HG02943 (cell line): ENCODE data around the gene GORASP1.
A peak's percentile ranks its signal among the peaks of the same experiment; 100 is the strongest.

Experiments used
- ATAC-seq: cut with Tn5 transposase; IDR thresholded peaks from one replicate; pipeline ENCODE4 v1.9.1; 2021; ENCODE audit warnings: mild to moderate bottlenecking, low read depth, moderate library complexity; ENCODE audit not compliant: unreplicated experiment

Gene GORASP1

DNA sequence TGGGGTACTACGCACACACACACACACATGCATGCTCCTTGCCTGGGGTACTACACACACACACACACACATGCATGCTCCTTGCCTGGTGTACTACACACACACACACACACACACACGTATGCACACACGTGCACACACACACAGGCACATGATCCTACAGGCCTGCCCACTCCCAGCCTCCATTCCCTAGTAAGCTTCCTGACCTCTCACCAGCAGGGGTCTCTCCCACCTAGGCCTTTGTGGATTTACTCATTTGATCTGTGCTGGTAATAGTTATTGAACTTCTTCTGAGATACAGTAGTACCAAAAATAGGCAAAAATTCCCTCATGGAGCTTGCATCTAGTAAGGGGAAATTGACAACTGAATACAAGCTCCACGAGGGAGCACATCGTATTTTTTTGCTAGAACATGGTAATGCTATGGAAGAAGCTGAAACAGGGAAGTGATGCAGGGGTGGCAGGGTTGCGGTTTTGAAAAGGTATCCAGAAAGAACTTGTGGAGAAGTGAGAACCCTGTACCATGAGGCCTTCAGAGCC lies 19.2 kb upstream of the GORASP1 start:
- ATAC-seq: no peak

DNA sequence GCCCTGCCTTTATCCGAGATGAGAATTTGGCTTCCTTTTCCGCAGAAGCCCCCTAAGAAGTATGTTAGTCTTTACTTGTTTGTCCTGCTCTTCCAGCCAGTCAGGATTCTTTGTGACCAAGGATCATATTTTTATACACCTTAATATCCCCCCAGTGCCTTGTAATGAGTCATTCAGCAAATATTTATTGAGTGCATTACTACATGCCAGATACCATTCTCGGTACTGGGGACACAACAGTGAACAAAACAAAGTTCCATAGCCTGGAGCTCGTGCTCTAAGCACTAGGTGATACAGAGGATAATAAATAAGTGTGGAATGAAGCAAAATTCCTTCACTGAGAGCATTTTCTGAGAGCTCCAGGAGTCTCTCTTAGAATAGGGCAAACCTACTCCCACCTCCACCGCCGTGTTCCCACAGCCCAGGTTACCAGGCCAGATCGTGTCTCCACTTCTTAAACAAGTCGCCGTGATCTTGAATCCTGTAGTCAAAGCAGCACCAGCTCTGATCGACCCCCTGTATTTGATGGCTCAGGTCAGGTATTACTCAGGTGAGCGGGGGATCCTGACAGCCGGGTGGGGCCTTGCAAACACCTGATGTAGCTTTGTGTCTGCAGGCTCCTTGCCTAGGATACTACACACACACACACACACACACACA lies 18.5 kb upstream of the GORASP1 start:
- no peak for ATAC-seq

DNA sequence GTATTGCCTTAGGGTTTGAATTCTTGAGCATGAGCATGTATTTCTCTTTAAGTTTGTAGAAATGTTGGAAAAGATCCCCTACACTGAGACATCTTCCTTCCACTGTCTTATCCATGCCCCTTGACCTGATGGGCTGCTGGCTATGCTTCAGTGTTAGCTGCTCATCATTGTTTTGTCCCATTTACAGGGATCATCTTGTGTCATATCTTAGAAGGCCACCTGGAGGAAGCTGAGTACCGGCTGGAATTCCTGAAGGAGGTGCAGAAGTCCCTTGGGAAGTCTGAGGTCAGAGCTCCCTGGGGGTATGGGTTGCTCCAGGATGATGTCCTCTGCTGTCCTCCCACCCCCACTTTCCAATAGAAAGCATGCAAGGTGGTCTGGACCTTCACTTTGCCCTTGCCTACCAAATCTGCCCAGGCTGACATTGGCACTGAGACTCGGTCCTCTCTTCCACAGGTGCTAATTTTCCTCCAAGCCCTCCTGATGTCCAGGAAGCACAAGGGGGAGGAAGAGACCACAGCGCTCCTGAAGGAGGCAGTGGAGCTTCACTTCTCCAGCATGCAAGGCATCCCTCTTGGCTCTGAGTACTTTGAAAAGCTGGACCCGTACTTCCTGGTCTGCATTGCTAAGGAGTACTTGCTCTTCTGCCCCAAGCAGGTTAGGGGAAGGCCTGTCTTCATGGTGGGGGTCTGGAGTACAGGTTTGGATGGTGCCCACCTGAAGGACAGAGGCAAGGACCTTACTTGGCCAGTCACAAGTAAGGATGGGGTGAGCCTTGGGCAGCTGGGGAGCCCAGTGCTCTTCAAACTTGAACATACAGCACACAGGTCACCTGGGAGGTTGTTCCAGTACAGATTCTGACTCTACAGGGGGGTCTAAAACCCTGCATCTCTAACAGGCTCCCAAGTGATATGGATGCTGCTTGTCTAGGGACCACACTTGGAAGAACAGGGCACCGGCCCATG lies 17.7 kb upstream of the GORASP1 start:
- no peak for ATAC-seq

DNA sequence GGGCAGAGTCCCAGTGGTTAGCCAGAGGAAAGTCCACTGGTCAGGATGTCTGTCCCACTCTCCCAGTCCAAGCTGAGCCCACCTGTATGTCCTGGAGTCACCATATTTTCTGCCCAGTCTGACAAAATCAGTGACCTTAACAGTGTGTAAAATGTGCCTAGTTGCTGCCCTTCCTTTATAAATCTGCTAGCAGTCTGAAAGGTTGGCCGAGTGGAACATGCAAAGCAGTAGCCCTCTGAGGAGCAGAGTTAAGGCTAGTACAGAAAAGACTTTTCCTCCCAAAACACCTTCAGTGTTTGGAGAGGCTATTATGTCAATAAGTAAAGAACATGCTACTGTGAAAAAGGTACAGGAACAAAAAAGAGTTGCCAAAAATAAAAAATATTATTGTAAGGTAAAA lies 15.4 kb upstream of the GORASP1 start:
- ATAC-seq: peak; percentile 59

DNA sequence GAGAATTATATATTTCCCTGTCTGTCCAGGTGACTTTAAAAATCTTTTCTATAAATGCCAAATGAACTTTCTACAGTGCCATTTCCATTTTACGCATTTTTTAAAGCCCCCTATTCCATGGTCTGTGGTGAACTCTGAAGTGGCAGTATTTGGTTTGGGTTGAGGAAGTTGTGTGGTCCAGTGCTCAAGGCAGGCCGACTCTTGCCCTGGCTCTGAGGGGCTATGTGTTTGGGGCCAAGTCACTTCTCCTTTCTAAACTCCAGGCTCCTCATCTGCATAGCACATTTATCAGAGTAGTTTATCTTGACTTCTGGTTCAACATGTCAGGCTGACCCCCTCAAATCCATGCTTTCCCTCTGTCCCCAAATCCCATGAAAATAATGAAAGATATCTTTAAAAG lies 14.2 kb upstream of the GORASP1 start:
- no peak for ATAC-seq

DNA sequence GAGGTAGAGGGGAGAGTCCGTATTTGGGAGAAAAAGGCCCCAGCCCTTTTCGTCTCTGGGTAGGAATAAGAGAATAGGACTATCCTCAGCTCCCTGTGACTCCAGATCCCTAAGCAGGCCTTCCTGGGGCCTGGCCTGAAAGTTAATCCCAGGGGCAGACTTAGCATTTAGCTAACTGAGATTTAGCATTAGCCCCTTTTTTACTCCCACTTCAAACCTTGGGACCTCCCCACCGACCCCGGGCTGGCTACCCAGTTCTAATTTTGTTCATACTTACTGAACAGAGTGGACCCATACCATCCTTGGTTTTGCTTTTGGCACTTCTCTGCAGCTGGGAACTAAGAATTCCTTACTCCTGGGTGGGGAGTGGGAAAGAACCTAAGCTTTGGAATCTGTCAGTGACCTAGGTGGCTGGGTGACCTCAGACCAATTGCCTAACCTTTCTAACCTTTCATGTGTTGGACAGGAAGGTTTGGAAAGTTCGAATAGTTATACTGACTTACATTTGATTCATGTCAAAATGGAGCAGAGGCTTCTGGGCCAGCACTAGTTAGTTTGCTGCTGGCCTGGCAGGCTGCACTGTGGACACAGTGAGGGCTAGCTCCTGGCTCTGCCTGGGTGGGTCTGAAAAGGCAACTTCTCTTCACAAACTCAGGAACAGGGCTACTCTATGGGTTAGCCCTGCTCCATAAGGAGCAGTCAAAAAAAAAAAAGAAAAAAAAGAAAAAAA lies 11.7 kb upstream of the GORASP1 start:
- ATAC-seq: no peak

DNA sequence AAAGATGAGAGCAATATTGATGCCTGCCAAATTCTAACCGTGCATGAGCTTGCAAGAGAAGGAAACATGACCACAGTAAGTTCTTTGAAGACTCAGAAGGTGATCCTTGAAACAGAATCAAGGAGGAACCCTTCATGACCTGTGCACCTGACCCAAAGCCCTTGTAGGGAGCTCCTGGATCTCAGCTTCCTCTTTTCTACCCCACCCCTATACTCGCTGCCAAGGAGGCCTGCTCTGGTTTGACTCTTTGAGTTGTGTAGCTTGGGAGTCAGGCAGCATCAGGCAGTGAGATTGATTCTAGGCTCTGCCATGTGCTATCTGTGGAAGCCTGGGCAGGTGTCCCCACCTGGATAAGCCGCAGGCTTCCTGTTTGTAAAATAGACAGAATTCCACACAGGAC lies 10.7 kb upstream of the GORASP1 start:
- ATAC-seq: no peak

DNA sequence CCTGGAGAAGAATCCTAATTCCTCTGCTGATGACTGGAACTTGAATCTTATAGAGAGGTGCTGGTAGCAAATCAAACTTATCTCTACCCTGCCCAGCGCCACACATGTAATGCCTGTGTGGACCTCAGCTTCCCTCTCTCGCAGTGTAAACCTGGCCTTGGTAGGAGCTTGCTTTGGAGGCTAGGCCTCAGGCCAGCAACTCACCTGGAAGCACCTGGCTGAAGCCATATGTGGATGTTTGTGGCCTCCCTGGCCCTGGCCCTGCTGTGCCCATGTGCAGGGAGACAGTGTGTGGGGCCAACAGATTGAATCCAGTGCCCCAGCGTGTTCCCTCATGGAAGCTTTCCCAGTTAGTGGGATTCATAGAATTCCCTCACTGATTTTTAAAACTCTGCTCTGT lies 8.4 kb upstream of the GORASP1 start:
- no peak for ATAC-seq

DNA sequence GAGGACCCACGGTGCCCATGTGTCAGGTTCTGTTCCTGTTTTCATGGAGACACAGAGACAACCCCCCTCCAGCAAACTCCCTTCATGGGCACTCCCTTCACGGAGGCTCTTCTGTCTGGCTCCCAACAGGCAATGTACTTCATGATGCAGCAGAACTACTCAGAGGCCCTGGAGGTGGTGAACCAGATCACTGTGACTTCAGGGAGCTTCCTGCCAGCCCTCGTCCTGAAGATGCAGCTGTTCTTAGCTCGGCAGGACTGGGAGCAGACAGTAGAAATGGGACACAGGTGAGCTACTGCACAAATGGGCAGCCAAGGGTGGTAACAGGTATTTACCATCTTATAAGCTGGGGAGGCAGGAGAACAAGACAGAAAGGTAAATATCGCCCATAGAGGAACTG lies 7.0 kb upstream of the GORASP1 start:
- ATAC-seq: no peak

DNA sequence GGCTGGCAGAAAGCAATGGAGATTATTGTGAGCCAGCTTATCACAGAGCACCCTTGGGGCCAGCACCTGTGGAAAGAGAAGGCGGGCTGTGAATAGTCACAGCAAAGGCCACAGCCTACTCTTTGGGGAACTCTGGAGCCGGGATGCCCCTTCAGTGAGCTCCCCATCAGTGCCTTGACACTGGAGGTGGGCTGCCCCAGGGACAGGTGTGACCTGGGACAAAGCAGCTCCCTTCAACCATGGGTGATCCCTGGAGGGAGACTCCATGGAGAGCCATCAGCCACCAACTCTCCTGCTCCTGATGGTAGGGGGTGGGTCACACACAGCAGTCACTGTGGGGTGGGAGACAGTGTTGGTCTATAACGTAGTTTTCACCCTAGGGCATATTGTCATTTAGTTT lies 5.9 kb upstream of the GORASP1 start:
- no peak for ATAC-seq

DNA sequence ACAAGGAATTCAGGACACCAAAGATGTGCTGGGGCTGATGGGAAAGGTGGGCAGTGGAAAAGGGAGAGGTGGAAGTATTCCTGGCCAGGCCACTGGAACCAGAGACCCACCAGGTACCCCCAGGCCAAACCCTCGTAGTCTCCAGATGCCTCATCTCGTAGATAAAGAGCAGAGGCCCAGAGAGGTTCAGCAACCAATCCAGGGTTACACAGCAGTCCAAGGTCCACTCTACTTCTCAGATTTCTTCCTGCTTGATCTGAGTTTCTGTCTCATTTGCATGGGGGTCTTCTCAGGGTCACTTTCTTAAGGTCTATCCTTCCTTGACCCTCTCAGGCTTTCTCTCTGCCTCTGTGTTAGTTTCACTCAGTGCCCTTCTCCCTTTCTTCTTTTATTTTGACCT lies 5.1 kb upstream of the GORASP1 start:
- no peak for ATAC-seq

DNA sequence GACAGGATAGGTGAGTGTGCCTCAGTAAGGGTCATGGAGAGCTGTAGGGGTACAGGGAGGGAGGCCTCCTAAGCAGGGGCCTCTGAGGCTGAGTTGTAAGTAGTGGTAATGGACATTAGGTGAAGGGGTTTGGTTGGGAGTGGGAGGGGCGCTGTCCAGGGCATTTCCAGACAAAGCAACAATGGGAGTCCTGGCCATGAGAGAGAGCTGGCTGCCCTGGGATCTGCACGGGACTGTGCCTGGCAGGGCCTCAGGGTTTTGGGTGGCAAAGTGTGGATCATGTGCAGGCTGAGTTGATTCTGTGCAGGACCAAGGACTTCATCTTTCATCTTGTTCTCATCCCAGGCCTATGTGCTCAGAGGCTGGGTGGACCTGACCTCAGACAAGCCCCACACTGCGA lies 4.7 kb upstream of the GORASP1 start:
- no peak for ATAC-seq

DNA sequence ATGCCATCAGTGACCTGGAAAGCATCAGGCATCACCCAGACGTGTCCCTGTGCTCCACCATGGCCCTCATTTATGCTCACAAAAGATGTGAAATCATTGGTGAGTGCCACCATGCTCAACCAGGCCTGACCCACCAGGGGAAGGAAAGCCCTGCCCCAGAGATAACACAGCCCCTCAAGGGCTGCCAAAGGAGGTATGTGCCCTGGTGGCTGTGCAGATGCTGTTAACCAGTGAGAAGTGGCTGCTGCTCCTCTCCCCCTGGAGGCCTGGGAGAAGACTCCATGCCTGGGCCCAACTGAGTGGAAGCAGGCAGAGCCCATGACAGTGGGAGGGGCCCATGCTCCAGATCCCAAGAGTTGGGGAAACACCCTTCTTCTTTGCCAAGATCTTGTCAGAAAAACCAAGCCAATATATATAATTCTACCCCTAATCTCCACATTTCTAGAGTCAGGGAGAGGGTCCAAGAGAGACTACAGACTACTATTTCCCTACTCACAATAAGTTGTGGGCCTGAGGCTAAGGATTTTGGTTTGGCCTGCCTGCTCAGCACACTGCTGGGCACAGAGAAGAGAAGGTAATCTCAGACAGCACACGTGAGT lies 2.7 kb upstream of the GORASP1 start:
- ATAC-seq: no peak

DNA sequence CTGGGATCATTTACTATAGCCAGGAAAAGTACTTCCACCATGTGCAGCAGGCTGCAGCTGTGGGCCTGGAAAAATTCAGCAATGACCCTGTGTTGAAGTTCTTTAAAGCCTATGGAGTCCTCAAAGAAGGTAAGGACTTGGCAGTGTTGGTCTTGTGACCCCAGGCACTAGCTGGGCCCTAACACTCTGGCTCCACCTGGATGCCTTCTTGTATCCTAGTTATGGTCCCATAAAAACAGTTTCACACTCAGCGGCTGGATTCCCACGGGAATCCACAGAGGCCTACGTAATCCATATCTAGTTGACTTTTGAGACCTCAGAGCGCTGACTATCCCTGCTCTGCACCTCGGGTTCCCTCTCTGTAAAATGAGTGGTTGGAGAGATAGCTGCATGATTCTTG lies 1.7 kb upstream of the GORASP1 start:
- ATAC-seq: no peak

DNA sequence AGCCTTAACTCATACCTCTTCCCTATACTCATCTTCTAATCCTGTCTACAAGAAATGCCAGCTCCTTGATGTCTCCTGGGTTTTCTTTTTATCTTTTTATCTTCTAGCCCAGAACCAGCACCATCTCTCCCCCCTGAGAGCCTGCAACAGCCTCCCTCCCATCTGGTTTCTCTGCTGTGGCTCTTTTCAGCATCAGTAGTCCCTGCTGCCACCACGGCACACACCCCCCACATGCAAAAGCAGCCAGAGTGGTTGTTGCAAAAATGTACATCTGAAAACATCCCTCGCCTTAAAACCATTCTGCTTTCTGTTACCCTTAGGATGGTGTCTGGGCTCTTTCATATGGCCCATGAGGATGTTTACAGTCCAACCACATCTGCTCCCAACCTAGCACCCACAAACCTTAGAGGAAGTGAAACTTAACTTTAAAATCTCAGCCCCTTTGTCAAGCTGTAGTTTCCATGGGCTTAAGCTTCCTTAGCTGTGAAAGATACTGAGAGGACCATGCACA lies 828 bp upstream of the GORASP1 start:
- ATAC-seq: peak; percentile 86

DNA sequence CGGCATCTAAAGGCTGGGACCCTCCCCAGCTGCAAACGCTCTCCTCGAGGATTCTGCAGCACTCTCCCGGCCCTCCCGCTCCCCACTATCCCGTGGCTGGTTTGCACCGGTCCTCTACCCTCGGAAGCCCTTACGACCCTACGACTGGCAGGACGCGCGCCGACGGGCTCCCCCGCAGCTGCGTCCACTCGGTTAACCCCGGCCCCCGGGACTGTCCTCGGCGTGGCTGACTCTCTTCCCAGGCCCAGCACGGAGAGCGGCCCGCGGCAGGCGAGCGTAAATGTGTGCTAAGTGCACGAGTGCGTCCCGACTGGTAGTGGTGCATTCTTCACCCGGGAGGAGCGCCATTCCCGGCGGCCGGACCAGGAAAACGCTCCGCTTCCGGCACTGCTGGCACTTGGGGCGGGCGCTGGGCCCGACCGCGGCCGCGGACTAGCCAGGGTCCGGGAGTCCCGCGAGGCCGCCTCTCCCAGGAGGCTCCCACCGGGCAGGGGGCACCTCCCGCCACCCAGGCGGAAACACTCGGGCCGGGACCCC lies 508 bp downstream of the GORASP1 start:
- no peak for ATAC-seq

DNA sequence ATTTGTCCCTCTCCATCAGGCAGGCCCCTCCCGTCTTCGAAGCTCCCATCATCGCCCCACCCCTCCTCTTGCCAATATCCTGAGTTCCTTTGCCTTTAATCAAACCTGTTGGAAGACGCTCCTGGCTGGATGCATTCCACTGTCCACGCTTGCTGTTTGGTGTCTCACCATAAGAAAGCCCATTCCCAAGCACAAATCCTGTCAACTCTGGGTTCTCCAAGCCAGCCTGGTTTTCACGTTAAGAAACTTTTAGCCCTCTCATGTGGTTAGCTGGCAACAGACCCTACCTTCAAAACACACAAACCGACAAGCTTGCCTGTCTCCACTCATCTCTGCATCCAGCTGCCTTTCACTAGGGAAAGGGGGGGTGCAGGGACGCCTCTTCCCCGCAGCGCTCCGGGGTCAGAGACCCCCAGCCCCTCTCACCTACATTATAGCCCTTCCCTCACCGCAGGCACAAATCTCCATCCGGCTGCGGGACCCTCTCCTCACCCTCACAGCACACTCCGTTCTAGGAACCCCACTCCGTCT lies 1.1 kb downstream of the GORASP1 start:
- ATAC-seq: no peak

DNA sequence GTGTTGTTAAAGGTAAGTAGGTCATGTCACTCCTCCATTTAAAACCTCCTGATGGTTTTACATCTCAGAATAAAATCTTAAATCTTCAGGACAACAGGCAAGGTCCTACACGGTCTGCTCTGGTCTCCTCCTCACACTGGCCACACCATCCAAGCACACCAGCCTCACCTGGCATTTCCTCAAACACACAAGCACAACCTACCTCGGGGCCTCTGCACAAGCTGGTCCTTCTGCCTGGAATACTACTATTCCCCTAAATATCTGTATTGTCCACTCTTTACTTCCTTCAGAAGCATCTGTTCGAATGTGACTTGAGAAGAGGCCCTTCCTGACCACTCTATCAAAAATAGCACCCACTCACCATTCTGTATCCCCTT lies 1.8 kb downstream of the GORASP1 start:
- ATAC-seq: no peak

DNA sequence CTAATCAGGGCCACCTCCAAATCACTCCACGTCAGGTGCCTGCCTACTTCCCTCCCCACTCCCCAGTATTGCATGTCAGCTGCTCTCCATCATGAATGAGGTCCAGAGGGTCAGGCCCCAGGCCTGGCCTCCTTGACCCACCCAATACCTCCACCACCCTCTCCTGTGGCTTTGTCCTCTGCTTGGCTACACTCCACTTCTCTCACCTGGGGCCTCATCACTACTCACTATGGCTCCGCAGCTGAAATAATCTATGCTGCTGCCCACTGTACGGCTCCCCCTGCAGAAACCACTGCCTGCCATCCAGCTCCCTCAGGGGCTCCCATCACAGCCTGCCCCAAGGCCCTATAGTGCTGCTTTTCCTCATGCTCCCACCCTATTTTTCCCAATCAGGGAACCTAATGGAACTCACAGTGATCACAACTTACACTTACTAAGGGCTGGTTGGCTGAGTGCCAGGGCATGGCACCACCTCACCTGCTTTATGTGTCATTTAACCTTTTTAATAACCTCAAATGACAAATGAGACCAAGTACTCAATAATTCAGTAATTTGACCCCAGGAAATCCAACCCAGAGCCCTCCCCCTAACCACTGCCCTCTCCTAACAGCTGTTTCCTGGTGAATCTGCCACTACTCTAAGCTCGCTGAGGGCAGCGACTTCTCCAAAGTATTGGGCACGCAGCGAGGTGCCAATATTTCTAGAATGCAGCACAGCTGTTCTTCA lies 2.3 kb downstream of the GORASP1 start:
- no peak for ATAC-seq
